HepG2 (cell line): ENCODE results near the gene CIAO3. TPM values are rescaled to one million over a fixed set of nuclear protein-coding genes. Genes with fewer than 3 reads are reported as not detected.

ENCODE experiments used
- CCDC6 ChIP-seq: sonication (generic); formaldehyde crosslinking; IDR thresholded peaks from 2 replicates; pipeline ENCODE4 v1.8.1; 2022; ENCODE audit warnings: mild to moderate bottlenecking, missing genetic modification reagents, moderate library complexity
- DMAP1 ChIP-seq: IDR thresholded peaks from 2 replicates; pipeline ENCODE4 v1.6.1; 2016
- ETS1 ChIP-seq: sonication (generic); formaldehyde crosslinking; IDR thresholded peaks from 2 replicates; pipeline ENCODE4 v1.4.0; 2020; ENCODE audit warnings: missing genetic modification reagents
- HDAC2 ChIP-seq: sonication (generic); formaldehyde crosslinking; IDR thresholded peaks from 2 replicates; pipeline ENCODE4 v1.4.0; 2020; ENCODE audit warnings: missing genetic modification reagents
- HNF4A ChIP-seq: sonication (generic); formaldehyde crosslinking; IDR thresholded peaks from 2 replicates; pipeline ENCODE4 v1.4.0; 2020; ENCODE audit warnings: missing genetic modification reagents
- IKZF1 ChIP-seq: fragments of 450-650 bp; IDR thresholded peaks from 2 replicates; pipeline ENCODE4 v1.7.1; 2016
- MAFG ChIP-seq: sonication (generic); formaldehyde crosslinking; IDR thresholded peaks from 2 replicates; pipeline ENCODE4 v1.5.1; 2020; ENCODE audit warnings: mild to moderate bottlenecking, missing genetic modification reagents
- MIER3 ChIP-seq: IDR thresholded peaks from 2 replicates; pipeline ENCODE4 v1.6.1; 2016; ENCODE audit warnings: missing compliant biosample characterization, borderline replicate concordance
- MTA1 ChIP-seq: sonication (generic); formaldehyde crosslinking; IDR thresholded peaks from 2 replicates; pipeline ENCODE4 v1.4.0; 2020; ENCODE audit warnings: missing genetic modification reagents, mild to moderate bottlenecking, borderline replicate concordance
- RBFOX2 ChIP-seq: fragments of 200-400 bp; formaldehyde crosslinking; IDR thresholded peaks from 2 replicates; pipeline ENCODE4 v1.6.1; 2017; ENCODE audit warnings: low read depth, mild to moderate bottlenecking, low read length
- REXO4 ChIP-seq: sonication (generic); formaldehyde crosslinking; IDR thresholded peaks from 2 replicates; pipeline ENCODE4 v1.8.0; 2022; ENCODE audit warnings: missing genetic modification reagents, mild to moderate bottlenecking, borderline replicate concordance
- SALL1 ChIP-seq: sonication (generic); formaldehyde crosslinking; IDR thresholded peaks from 2 replicates; pipeline ENCODE4 v1.8.0; 2022; ENCODE audit warnings: mild to moderate bottlenecking, missing genetic modification reagents
- SMAD3 ChIP-seq: sonication (generic); formaldehyde crosslinking; IDR thresholded peaks from 2 replicates; pipeline ENCODE4 v1.4.0; 2020; ENCODE audit warnings: missing genetic modification reagents
- SNRNP70 ChIP-seq: fragments of 200-400 bp; formaldehyde crosslinking; IDR thresholded peaks from 2 replicates; pipeline ENCODE4 v1.6.1; 2017; ENCODE audit warnings: mild to moderate bottlenecking, low read depth, low read length, moderate library complexity
- ZNF207 ChIP-seq: fragments of 450-650 bp; IDR thresholded peaks from 2 replicates; pipeline ENCODE4 v1.6.1; 2016; ENCODE audit warnings: antibody characterized with exemption, borderline replicate concordance
- ZNF33B ChIP-seq: sonication (generic); formaldehyde crosslinking; IDR thresholded peaks from 2 replicates; pipeline ENCODE4 v1.5.1; 2020; ENCODE audit warnings: mild to moderate bottlenecking, missing genetic modification reagents
- ZNF75D ChIP-seq: sonication (generic); formaldehyde crosslinking; IDR thresholded peaks from 2 replicates; pipeline ENCODE4 v1.8.1; 2023; ENCODE audit warnings: missing genetic modification reagents, mild to moderate bottlenecking, borderline replicate concordance
- ZNF792 ChIP-seq: IDR thresholded peaks from 2 replicates; pipeline ENCODE4 v1.6.1; 2016
- ZNF83 ChIP-seq: sonication (generic); formaldehyde crosslinking; IDR thresholded peaks from 2 replicates; pipeline ENCODE4 v1.4.0; 2020; ENCODE audit warnings: missing genetic modification reagents, mild to moderate bottlenecking, borderline replicate concordance
- ZSCAN21 ChIP-seq: sonication (generic); formaldehyde crosslinking; IDR thresholded peaks from 2 replicates; pipeline ENCODE4 v1.8.0; 2022; ENCODE audit warnings: mild to moderate bottlenecking, missing genetic modification reagents, moderate library complexity, borderline replicate concordance
- polyA plus RNA-seq, 8 experiments: library from polyadenylated mRNA; depleted of rRNA in 3 of 8; stranded (reverse) in 7 of 8; unstranded in 1 of 8; fragments of >200 nt; fragmentation: Illumina TruSeq in 4 of 8; extraction: Trizol in 4 of 8; gene quantifications; 2 replicates each; pipeline versions ENCODE4 v1.2.1 to v1.2.3, GENCODE V29; 2011 to 2016; ENCODE audit warnings: low read depth in 4 of 8, missing spikeins in 1 of 8, mixed read lengths in 1 of 8; ENCODE audit not compliant: insufficient read depth in 1 of 8
- total RNA-seq, 5 experiments: library from RNA; depleted of rRNA; stranded (reverse); fragments of >200 nt; fragmentation: Illumina TruSeq; extraction: Trizol; gene quantifications; 2 replicates each; pipeline ENCODE4 v1.2.3, GENCODE V29; 2016; ENCODE audit warnings: low read depth in 1 of 5
- TF ChIP-seq, protein P1 (sequence below): sonication (generic); formaldehyde crosslinking; IDR thresholded peaks from 2 replicates; pipeline ENCODE4 v1.5.0; 2020; ENCODE audit warnings: mild to moderate bottlenecking, missing genetic modification reagents
- TF ChIP-seq, protein P2 (sequence below): sonication (generic); formaldehyde crosslinking; IDR thresholded peaks from 2 replicates; pipeline ENCODE4 v1.4.0; 2020; ENCODE audit warnings: missing genetic modification reagents, borderline replicate concordance

Gene CIAO3
- total and polyA plus RNA-seq, 2 of the 13 experiments (the other 11 are each of a cell fraction or from before 2014, with no cell fraction given): 21.7 to 25.0 TPM

DNA sequence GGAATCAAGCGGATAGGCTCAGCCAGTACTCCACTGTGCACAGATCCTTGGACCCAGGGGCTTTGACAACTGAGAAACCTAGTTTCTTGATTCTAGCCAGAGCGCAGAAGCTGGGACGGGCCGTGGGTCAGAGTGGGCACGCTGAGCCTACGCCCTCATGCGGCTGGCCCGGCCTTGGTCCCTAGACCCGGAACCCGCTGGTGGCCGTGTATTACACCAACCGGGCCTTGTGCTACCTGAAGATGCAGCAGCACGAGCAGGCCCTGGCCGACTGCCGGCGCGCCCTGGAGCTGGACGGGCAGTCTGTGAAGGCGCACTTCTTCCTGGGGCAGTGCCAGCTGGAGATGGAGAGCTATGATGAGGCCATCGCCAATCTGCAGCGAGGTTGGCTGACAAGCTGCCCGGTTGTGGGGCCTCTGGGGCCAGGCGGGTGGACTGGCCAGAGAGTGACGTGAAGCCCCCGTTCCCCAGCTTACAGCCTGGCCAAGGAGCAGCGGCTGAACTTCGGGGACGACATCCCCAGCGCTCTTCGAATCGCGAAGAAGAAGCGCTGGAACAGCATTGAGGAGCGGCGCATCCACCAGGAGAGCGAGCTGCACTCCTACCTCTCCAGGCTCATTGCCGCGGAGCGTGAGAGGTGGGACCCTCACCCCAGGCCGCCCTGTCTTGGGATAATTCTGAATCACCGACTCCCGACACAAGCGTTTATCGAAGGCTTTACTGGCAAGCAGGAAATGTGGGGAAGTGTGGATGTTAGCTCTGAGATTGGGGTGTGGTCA lies 59.6 kb downstream of the CIAO3 start (continued):
- peak; percentile 64; the same call in 1 of the 2 replicates for TF ChIP-seq ZSCAN21
- TF ChIP-seq SALL1 (CRISPR knock-in tag): no peak; the same call in 1 of the 2 replicates
- no peak for TF ChIP-seq RBFOX2
- peak; percentile 3; the same call in 1 of the 2 replicates for TF ChIP-seq HNF4A (CRISPR knock-in tag)
- no peak for TF ChIP-seq ZNF792 (CRISPR knock-in tag)
- TF ChIP-seq CCDC6 (CRISPR knock-in tag): no peak
- TF ChIP-seq SNRNP70: no peak
- no peak for TF ChIP-seq REXO4
- TF ChIP-seq, protein P1, sequence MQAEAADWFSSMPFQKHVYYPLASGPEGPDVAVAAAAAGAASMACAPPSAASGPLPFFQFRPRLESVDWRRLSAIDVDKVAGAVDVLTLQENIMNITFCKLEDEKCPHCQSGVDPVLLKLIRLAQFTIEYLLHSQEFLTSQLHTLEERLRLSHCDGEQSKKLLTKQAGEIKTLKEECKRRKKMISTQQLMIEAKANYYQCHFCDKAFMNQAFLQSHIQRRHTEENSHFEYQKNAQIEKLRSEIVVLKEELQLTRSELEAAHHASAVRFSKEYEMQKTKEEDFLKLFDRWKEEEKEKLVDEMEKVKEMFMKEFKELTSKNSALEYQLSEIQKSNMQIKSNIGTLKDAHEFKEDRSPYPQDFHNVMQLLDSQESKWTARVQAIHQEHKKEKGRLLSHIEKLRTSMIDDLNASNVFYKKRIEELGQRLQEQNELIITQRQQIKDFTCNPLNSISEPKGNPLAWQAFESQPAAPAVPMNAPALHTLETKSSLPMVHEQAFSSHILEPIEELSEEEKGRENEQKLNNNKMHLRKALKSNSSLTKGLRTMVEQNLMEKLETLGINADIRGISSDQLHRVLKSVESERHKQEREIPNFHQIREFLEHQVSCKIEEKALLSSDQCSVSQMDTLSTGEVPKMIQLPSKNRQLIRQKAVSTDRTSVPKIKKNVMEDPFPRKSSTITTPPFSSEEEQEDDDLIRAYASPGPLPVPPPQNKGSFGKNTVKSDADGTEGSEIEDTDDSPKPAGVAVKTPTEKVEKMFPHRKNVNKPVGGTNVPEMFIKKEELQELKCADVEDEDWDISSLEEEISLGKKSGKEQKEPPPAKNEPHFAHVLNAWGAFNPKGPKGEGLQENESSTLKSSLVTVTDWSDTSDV (CRISPR knock-in tag): 0 out of 2 replicates have a peak, but pooled peaks have one; percentile 20
- no peak for TF ChIP-seq IKZF1
- TF ChIP-seq ZNF207: no peak
- no peak for TF ChIP-seq DMAP1 (CRISPR knock-in tag)
- TF ChIP-seq, protein P2, sequence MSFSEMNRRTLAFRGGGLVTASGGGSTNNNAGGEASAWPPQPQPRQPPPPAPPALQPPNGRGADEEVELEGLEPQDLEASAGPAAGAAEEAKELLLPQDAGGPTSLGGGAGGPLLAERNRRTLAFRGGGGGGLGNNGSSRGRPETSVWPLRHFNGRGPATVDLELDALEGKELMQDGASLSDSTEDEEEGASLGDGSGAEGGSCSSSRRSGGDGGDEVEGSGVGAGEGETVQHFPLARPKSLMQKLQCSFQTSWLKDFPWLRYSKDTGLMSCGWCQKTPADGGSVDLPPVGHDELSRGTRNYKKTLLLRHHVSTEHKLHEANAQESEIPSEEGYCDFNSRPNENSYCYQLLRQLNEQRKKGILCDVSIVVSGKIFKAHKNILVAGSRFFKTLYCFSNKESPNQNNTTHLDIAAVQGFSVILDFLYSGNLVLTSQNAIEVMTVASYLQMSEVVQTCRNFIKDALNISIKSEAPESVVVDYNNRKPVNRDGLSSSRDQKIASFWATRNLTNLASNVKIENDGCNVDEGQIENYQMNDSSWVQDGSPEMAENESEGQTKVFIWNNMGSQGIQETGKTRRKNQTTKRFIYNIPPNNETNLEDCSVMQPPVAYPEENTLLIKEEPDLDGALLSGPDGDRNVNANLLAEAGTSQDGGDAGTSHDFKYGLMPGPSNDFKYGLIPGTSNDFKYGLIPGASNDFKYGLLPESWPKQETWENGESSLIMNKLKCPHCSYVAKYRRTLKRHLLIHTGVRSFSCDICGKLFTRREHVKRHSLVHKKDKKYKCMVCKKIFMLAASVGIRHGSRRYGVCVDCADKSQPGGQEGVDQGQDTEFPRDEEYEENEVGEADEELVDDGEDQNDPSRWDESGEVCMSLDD (CRISPR knock-in tag): no peak
- no peak for TF ChIP-seq ZNF33B (CRISPR knock-in tag)
- TF ChIP-seq MAFG (CRISPR knock-in tag): no peak
- peak; percentile 25; the same call in 1 of the 2 replicates for TF ChIP-seq HDAC2 (CRISPR knock-in tag)
- 0 out of 2 replicates have a peak, but pooled peaks have one; percentile 33 for TF ChIP-seq MIER3
- no peak for TF ChIP-seq ZNF75D (CRISPR knock-in tag)
- TF ChIP-seq SMAD3: no peak
- peak; percentile 11; the same call in 1 of the 2 replicates for TF ChIP-seq MTA1 (CRISPR knock-in tag)
- TF ChIP-seq ETS1 (CRISPR knock-in tag): no peak
- peak; percentile 72; the same call in 1 of the 2 replicates for TF ChIP-seq ZNF83 (CRISPR knock-in tag)
